Lung microvascular endothelial cell (primary cell): ENCODE results near the gene EPHA3. TPM values are rescaled to one million over a fixed set of nuclear protein-coding genes. Genes with fewer than 3 reads are reported as not detected.

Experiments used
- DNase-seq, 2 donors: peaks; one replicate each; pipeline versions ENCODE4 v3.0.0 to v3.0.0-alpha.2; 2010; ENCODE audit warnings: low read depth in 2 of 2
- total RNA-seq: library from RNA; depleted of rRNA; stranded (reverse); fragments of >200 nt; gene quantifications from 2 replicates; pipeline ENCODE4 v1.2.1, GENCODE V29; 2014

EPHA3 gene
- total RNA-seq, 1 donor from 2014 or later: not detected

DNA sequence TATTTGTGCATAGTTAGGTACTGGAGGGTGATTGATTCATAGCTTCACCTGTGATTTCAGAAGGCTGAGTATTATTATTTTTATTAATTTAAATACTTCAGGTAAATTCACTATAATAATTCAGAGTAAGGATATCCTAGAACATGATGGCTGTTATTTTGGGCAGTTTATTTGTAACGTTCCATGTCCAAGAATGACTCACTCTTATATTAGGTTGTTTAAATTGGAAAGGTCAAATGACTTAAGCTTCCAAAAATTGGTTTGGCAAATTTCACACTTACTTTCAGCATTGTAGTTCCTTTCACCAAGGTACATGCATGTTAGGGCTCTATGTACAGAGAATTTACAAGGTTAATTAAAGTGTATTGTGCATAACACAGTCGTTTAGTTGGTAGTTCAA, 120.2 kb downstream of the EPHA3 start:
- no peak for DNase-seq

DNA sequence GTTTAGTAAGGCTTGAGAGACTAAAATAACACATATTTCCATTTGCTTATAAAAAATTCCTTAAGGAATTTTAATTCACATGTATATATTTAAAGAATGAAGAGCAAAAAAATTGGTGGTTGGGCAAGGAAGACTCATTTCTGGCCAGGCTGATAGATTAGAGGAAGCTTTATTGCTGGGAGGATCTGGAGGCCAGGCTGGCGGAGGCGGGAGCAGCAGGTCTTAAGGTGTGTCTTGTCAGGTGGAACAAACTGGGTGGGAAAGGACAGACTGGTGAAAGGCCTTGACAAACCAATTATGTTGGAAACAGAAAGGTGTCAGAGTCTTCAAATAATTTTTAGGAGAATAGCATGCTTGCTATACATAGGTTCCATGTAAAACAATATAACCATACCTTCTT, 124.7 kb downstream of the EPHA3 start:
- DNase-seq: no peak

- DNase-seq: no peak
Observed at GRCh38 chr3:89234620-89235019, 127.2 kb downstream of the EPHA3 start.

GRCh38 chr3:89238846-89239245, 131.4 kb downstream of the EPHA3 start:
- no peak for DNase-seq

DNA sequence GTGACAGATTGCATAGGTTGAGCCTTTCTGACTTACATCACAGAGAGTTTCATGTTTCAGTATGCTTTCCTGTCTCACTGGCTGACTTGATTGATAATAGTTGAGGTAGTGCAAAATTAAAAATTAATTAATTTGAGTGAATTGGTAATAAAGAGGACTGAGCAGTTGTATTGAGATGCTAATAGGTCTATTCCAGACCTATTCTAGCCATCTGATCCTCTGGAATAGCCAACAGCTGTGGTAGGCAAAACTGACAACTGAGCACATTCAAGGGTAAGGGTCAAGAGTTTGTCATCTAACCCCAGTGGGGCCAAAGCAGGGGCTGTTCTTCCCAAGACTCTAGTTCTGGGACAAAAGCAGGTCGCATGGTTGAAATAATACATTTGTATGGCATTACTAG, 132.4 kb downstream of the EPHA3 start:
- DNase-seq: no peak

- no peak for DNase-seq
Observed at GRCh38 chr3:89245612-89246011, 138.2 kb downstream of the EPHA3 start.

DNA sequence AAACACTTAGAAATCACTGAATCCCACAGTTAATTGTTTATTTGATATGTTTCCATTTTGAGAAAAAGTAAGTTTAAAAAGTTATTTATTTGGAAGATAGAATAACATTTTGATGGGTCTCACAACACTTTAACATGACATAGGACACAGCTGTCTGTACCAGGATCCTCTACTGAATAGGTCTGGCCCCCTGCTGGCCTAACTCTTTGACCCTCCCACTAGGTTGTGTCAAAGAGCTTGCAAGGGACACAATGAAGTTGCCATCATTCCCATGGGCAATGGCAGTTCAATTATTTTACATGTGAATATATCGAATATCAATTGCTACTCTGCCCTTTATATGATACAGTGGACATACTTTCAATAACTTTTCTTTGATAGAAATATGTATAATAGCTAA, 138.9 kb downstream of the EPHA3 start:
- DNase-seq: no peak

GRCh38 chr3:89250742-89251141, 143.3 kb downstream of the EPHA3 start:
- DNase-seq: no peak

GRCh38 chr3:89252016-89252415, 144.6 kb downstream of the EPHA3 start:
- no peak for DNase-seq

GRCh38 chr3:89252860-89253259, 145.4 kb downstream of the EPHA3 start:
- DNase-seq: no peak

- DNase-seq: no peak
Observed at GRCh38 chr3:89256395-89256794, 149.0 kb downstream of the EPHA3 start.

GRCh38 chr3:89256882-89257281, 149.5 kb downstream of the EPHA3 start:
- no peak for DNase-seq

DNA sequence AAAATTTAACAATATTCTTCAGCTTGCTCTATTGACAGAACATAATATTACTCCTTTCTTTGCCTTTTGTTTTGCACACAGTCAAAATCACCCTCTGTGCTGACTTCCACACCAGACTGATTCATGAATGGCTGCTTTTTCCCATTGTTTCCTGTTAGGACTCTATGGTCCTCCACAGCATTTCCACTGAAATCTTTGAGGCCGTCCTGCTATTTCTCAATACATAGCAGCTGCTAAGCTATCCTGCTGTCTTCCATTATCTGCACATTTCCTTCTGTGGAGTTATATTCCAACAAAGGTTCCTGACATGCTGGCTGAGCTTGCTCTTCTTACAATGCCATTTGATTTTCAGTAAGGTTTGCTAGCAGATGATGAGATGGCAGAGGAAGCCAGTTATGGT, 153.3 kb downstream of the EPHA3 start:
- DNase-seq: no peak

GRCh38 chr3:89261673-89262072, 154.3 kb downstream of the EPHA3 start:
- no peak for DNase-seq

DNA sequence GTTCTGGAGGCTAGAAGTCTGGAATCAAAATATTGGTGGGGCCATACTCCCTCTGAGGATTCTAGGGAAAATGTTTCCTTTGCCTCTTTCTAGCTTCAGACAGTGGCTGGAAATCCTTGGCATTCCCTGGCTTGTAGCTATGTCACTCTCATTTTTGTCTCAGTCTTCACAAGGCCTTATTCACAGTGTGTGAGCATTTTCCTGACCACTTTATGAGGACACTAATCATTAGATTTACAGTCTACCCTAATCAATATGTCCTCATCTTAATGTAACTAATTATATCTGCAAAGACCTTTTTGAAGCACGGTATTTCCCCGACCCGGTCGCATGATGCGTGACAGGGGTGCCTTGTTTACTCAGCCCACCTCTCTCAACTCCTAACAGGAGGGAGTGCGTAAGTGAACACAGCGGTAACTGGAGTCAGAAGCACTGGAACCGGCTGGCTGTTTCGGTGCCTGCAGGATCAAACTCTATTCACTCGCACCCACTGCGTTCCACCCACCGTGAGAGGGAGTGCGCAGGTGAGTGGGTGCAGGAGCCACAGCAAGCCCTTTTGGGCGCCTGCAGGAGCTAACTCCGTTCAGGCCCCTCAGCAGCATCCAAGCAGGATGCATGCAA, 155.0 kb downstream of the EPHA3 start:
- no peak for DNase-seq

DNA sequence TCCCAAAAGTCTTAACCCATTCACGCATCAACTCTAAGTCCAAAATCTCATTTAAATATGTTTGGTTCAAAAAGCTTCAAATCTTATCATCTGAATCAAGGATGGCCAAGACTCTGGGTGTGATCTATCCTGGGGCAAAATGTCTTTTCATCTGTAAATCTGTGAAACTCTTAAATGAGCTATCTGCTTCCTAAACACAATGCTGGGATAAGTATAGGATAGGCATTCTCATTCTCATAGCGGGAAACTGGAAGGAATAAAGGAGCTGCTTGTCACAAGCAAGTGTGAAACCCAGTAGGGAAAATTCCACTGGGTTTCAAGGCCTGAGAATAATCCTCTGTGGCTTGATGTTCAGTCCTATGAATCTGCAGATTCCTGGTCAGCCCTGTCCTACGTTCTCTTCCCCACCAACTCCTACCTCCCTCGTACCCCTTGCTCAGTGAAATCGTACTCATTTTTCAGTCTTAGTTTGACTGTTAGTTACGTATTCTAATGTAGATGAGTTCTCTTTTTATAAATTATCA, 156.7 kb downstream of the EPHA3 start:
- no peak for DNase-seq

- no peak for DNase-seq
Observed at GRCh38 chr3:89266074-89266473, 158.7 kb downstream of the EPHA3 start.

GRCh38 chr3:89268059-89268458, 160.6 kb downstream of the EPHA3 start:
- DNase-seq: no peak

DNA sequence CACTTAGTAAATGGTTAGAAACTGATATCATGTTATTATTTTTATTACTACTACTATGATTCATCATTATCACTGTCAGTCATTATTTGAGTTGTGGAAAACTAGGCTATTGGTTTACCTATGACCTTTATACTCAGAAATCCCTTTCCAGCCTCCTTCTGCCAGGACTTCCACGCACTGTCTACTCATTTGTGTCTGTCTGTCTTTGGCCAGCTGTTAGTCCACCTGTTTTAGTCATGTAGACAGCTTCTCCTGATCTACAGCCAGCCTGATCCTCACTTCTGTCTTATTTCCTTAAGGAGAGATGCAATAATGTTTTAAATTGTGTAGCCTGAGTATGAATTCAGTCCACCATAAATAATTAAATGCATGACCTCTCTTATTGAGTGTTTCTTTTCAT, 162.8 kb downstream of the EPHA3 start:
- no peak for DNase-seq

DNA sequence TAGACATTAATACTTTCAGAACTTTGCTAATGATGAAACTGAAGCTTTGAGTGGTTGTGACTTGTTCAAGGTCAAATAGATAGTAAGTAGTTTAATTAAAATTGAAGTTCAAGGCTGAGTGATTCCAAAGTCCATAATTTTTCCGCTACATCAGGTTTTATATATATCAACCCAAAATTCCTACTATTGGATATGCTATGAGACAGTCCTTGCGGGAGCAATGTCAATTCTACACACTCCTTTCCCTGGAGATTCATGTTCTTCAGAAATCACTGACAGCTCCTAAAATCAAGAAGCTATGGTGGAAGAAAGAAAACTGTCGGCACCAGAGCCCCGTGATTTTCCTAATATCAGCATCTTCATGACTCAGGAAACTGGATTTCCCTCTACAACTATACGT, 167.6 kb downstream of the EPHA3 start:
- no peak for DNase-seq

DNA sequence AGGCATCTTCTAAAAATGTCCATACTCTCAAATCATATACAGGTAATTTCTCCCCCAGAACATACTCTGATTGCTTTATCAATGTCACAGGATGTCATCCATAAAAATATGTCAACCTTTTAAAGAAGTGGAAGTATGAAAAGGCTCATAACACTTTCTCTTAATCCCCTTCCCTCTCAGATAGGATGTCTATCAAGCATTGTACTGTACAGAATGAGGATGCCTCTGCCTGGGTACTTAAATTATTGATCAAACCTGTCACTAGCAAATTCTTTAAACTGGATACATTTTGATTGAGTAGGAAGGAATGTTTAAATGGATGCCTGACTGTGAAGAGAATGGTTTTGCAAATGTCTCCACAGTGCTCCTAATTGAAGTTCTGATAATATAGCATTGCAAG, 168.7 kb downstream of the EPHA3 start:
- no peak for DNase-seq

DNA sequence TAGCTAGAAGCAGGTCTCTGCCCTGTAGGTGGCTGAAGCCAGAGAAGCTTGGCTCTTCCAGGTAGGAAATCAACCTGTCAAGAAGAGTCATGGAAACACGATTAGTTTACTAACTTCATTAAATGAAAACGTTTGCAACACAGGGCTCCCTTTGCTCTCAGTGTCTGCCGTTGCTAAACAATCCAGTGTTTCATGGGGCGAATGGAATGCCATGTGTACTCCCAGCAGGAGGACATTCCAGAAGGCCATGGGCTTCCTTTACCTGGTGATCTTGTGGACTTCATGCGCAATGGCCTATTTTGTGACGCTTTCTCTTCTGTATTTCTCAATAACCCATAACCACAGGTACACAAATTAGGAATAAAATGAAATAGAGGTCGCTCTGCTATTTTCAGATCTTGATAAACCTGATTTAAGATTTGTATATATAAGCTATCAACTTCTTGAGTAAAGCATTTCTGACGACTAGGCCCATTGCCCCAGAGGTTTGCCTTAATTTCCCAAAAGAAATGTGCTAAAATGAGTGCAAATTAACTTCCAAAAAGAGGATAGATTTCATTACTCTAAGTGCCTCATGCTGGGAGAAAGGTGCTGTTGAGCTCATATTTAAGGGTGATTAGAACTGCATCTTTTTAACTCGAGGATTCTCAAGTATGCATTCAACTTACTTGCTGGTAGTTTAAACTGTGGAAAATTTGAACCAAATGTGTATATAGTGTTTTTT, 171.0 kb downstream of the EPHA3 start:
- DNase-seq: no peak

DNA sequence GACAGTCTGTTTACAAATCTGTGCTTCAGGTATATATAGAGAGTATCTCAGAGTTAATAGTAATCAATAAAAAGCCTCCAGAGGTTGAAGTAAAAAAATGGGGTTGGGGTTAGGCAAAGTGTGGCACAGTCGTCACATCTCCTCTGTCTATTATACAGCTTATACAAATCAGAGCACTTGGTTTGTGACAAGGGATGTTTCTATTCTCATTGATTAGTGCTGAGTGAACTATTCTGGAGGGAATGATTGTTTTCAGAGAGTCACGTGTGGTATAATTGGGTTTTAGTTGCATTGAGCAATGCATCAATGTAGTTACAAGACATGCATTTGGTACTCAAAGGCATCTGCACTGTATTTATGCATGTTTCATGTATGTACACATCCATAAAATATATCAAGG, 172.9 kb downstream of the EPHA3 start:
- no peak for DNase-seq
